ENCODE data around the gene INVS. TPM values are rescaled to one million over a fixed set of nuclear protein-coding genes. Genes with fewer than 3 reads are reported as not detected.
"Not testable (repeated sequence)": the region's sequence is repeated elsewhere in the genome, so short reads cannot be mapped to it uniquely, and the experiment has no call there.

Gene INVS
- polyA plus RNA-seq, 3 donors, result 2.9 to 6.7 (median 4.2) TPM

- Mint-ChIP-seq H3K27me3 (ENCODE audit: low read depth in 3 of 3) (no peaks in the 10 kb centered on the region), H3K4me1 (peaks cover 22% of the 10 kb centered on the region), H3K27ac (no peak overlapping the region), H3K36me3 (peaks cover 24 to 30% of the 10 kb centered on the region in 2 donors), H3K9me3 (no peaks in the 10 kb centered on the region), H3K4me3 (no peak overlapping the region)
- Histone ChIP-seq H3K9ac (ENCODE audit: insufficient read depth, low read length, poor library complexity, severe bottlenecking) (no peak overlapping the region), H3K79me2 (ENCODE audit: insufficient read depth, low read length) (peaks cover 99% of the 10 kb centered on the region), H3K36me3 (replicated peaks in 1 of 2; ENCODE audit: control insufficient read depth in 1 of 2, insufficient read depth in 2 of 2, low read length in 2 of 2) (peaks cover 0 to 21% of the 10 kb centered on the region in 2 donors), H3K27ac (ENCODE audit: low read depth in 1 of 2, low read length in 2 of 2) (no peak overlapping the region), H4K20me1 (ENCODE audit: insufficient read depth, low read length) (peaks cover 100% of the 10 kb centered on the region), H3K9me3 (replicated peaks in 1 of 2; ENCODE audit: control insufficient read depth in 1 of 2, insufficient read depth in 1 of 2, low read length in 2 of 2) (no peaks in the 10 kb centered on the region), H2AFZ (ENCODE audit: insufficient read depth, low read depth, low read length, poor library complexity, severe bottlenecking) (no peak overlapping the region), H3K4me2 (replicated peaks; ENCODE audit: extremely low read depth, low read length, poor library complexity, severe bottlenecking) (no peak overlapping the region), H3K4me3 (replicated peaks in 1 of 3; ENCODE audit: low read depth in 2 of 3, low read length in 3 of 3) (no peak overlapping the region), H3K4me1 (ENCODE audit: control insufficient read depth in 1 of 2, insufficient read depth in 2 of 2, low read length in 2 of 2) (no peaks in the 10 kb centered on the region), H3K27me3 (ENCODE audit: control insufficient read depth in 2 of 2, insufficient read depth in 2 of 2, low read length in 2 of 2) (no peaks in the 10 kb centered on the region)
- no peak for TF ChIP-seq CTCF (IDR thresholded peaks at IDR 0.05)
- intact Hi-C loops (cut with micrococcal nuclease), result no loop called here
- 97% methylated on average over 4 of the region's 6 CpGs for WGBS (ENCODE audit: insufficient coverage)
- no peak for DNase-seq
Observed at GRCh38 chr9:100074989-100075388, 24.1 kb upstream of the INVS start.

GRCh38 chr9:100076256-100076655 is 22.8 kb upstream of the INVS start:
- H3K79me2 ChIP-seq (ENCODE audit: insufficient read depth, low read length), result peaks cover 99% of the 10 kb centered on the region
- H3K27ac Mint-ChIP-seq, result peak overlapping the region in 4 of 7 donors; percentile 3 to 80 (median 43)

More at GRCh38 chr9:100076256-100076655, 22.8 kb upstream of the INVS start:
- H3K27ac ChIP-seq (ENCODE audit: low read depth in 1 of 2, low read length in 2 of 2); H3K4me3 Mint-ChIP-seq; DNase-seq; H3K4me2 ChIP-seq (replicated peaks; ENCODE audit: extremely low read depth, low read length, poor library complexity, severe bottlenecking); H3K9ac ChIP-seq (ENCODE audit: insufficient read depth, low read length, poor library complexity, severe bottlenecking); H3K9me3 Mint-ChIP-seq; H3K27me3 Mint-ChIP-seq (ENCODE audit: low read depth in 3 of 3); H3K9me3 ChIP-seq (replicated peaks in 1 of 2; ENCODE audit: control insufficient read depth in 1 of 2, insufficient read depth in 1 of 2, low read length in 2 of 2); H3K4me1 ChIP-seq (ENCODE audit: control insufficient read depth in 1 of 2, insufficient read depth in 2 of 2, low read length in 2 of 2); H3K4me3 ChIP-seq (replicated peaks in 1 of 3; ENCODE audit: low read depth in 2 of 3, low read length in 3 of 3); H3K27me3 ChIP-seq (ENCODE audit: control insufficient read depth in 2 of 2, insufficient read depth in 2 of 2, low read length in 2 of 2); intact Hi-C loops (cut with micrococcal nuclease); H2AFZ ChIP-seq (ENCODE audit: insufficient read depth, low read depth, low read length, poor library complexity, severe bottlenecking): not testable (repeated sequence)
- peaks cover 20% of the 10 kb centered on the region for H3K4me1 Mint-ChIP-seq
- H4K20me1 ChIP-seq (ENCODE audit: insufficient read depth, low read length), result peaks cover 100% of the 10 kb centered on the region
- peaks cover 0 to 21% of the 10 kb centered on the region in 2 donors for H3K36me3 ChIP-seq (replicated peaks in 1 of 2; ENCODE audit: control insufficient read depth in 1 of 2, insufficient read depth in 2 of 2, low read length in 2 of 2)
- peaks cover 24 to 30% of the 10 kb centered on the region in 2 donors for H3K36me3 Mint-ChIP-seq
- WGBS (ENCODE audit: insufficient coverage), result 95% methylated on average over 4 of the region's 4 CpGs
